Stimulated activated CD4-positive, alpha-beta T cell treated with anti-CD3 and anti-CD28 coated beads, Interleukin-15, amount 100 ng/mL, for 48 hours (primary cell): ENCODE results near the gene CALD1.

ENCODE experiments used
- DNase-seq, 2 donors: peaks; one replicate each; pipeline ENCODE4 v3.0.0-alpha.2; 2020; ENCODE audit warnings: low read depth in 2 of 2

CALD1 gene

GRCh38 chr7:134857958-134858357, 78.5 kb downstream of the CALD1 start:
- DNase-seq = no peak

GRCh38 chr7:134859783-134860182, 80.3 kb downstream of the CALD1 start:
- DNase-seq = no peak

GRCh38 chr7:134865001-134865845, 85.8 kb downstream of the CALD1 start:
- peak in 1 of 2 donors; percentile 11 for DNase-seq

GRCh38 chr7:134866617-134867016, 87.2 kb downstream of the CALD1 start:
- DNase-seq = no peak

- no peak for DNase-seq
These were observed 90.7 kb downstream of the CALD1 start for GRCh38 chr7:134870156-134870555.

- DNase-seq = no peak
These were observed 91.3 kb downstream of the CALD1 start for GRCh38 chr7:134870781-134871180.

- DNase-seq = no peak
These were observed 93.8 kb downstream of the CALD1 start for GRCh38 chr7:134873253-134873652.

- DNase-seq = no peak
These were observed 95.0 kb downstream of the CALD1 start for GRCh38 chr7:134874407-134874806.

- DNase-seq = no peak
These were observed 96.4 kb downstream of the CALD1 start for GRCh38 chr7:134875867-134876266.

GRCh38 chr7:134878746-134879357, 99.4 kb downstream of the CALD1 start:
- no peak for DNase-seq

- no peak for DNase-seq
These were observed 100.5 kb downstream of the CALD1 start for GRCh38 chr7:134879815-134880475.

GRCh38 chr7:134882481-134882880, 103.0 kb downstream of the CALD1 start:
- no peak for DNase-seq

GRCh38 chr7:134885967-134886352, 106.5 kb downstream of the CALD1 start:
- no peak for DNase-seq

GRCh38 chr7:134886353-134887057, 107.1 kb downstream of the CALD1 start:
- DNase-seq = no peak

- no peak for DNase-seq
These were observed 108.1 kb downstream of the CALD1 start for GRCh38 chr7:134887523-134887922.

GRCh38 chr7:134888141-134888740, 108.8 kb downstream of the CALD1 start:
- no peak for DNase-seq

- DNase-seq = no peak
These were observed 111.1 kb downstream of the CALD1 start for GRCh38 chr7:134890246-134891240.

GRCh38 chr7:134891262-134891695, 111.8 kb downstream of the CALD1 start:
- DNase-seq = no peak

GRCh38 chr7:134891696-134892678, 112.6 kb downstream of the CALD1 start:
- no peak for DNase-seq
